GM18517 (cell line): Measurements from ENCODE around the gene RPS5.
"Not testable (repeated sequence)": the region's sequence is repeated elsewhere in the genome, so short reads cannot be mapped to it uniquely, and the experiment has no call there.

ENCODE experiments used
- ATAC-seq: cut with Tn5 transposase; IDR thresholded peaks from one replicate; pipeline ENCODE4 v1.9.1; 2021; ENCODE audit warnings: mild to moderate bottlenecking, moderate library complexity; ENCODE audit not compliant: unreplicated experiment

RPS5 gene

GRCh38 chr19:58403920-58404478 is 16.9 kb downstream of the RPS5 start:
- ATAC-seq = not testable (repeated sequence)

GRCh38 chr19:58406818-58407657 is 20.0 kb downstream of the RPS5 start:
- no peak for ATAC-seq

DNA sequence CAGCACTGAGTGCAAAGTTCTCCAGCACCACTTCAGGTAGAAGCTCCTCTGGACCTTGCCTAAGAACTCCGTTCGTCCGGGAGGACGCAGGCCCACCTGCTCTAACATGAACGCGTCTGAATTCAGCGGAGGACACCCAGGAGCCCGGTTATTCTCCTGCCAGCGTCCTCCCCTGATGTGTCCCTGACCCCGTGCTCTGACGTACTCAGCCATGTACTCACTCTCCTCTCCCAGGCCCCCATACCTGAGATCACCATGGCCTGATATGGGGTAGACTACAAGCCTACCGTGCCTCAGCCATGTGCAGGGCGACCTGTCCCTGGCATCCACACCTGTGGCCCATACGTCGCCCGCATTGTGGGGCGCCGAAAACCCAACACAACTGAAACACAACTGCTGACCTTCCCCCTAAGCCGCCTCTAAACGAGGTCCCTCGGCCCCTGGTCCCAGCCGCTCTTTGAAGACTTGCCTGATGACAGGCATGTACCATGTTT is 20.6 kb downstream of the RPS5 start:
- no peak for ATAC-seq

DNA sequence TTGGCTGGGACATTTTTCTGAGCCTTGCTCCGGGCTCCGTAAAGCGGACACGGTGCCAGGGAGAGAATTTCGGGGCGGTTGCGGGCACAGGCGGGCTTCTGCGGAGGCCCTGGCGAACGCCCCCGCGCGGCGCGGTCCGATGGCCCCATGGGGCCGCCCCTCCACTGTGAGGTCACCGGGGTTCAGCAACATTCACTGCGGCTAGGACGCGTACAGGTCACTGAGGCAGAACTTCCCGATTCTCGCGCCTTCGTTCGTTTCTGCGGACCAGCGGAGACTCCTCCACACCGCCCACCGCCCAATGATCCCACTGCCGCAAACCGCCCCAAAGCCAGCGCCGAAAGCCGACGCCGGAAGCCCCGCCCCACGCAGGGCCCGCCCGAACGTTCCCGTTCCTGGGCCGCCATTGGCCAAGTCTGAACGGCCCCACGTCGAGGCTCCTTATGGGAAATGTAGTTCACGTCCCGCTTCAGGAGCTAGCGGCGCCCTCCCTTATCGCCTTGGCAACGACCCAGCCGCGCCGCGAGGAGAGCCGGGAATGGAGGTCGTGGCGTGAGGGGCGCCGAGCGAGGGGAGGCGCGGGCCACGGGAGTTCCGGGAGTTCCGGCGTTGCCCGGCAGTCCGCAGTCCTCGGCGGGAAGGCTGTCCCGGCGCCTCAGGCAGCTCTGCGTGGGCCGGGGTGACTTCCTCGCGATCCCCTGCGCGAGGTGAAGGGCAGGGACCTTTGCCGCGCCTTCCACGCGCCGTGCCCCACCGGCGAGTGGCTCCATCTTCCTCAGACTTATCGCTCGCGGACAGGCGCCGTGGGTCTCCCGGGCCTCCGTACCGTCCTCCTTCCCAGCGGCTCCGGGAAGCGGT is 21.3 kb downstream of the RPS5 start, which contains the start of gene ZNF584:
Gene ZNF584 (plus strand): TSS at position 498 of the 858 bp plus-strand sequence. CDS start 499 bp downstream, outside the sequence.
- peak; percentile 80 for ATAC-seq

DNA sequence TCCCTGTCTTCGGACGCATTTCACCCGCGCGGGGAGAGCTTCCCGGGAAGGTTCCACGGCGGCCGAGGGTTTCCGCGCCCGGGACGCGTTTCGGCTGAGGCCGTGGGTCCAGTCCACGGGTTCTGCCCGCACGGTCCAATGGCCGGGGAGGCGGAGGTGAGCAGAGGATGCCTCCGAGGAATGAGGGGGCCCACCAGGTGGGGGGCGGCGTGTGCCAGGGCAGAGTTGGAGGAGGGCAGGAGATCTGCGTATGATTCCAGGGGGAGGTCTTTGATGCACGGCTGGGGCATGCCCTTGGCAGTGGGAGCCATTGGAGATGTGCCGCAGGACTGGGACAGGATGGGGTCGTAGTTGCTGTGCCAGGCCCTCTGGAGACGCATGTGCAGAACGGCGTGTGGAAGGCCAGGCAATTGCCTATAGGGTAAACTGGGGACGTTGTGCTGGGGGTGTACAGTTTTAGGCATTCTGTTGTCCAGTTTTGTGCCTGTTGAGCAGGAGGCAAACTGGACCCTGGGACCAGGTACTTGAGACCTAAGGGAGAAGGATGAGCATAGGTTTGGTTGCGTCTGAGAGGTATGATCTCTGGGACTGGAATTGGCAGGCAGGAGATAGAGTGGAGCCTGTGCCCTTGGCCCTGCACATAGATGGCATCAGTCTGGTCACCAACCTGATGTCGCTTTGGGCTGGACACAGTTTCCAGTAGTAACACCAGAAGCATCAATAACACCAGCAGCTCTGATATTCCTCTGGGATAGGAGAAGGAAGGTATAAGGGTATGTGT is 22.1 kb downstream of the RPS5 start:
- no peak for ATAC-seq

DNA sequence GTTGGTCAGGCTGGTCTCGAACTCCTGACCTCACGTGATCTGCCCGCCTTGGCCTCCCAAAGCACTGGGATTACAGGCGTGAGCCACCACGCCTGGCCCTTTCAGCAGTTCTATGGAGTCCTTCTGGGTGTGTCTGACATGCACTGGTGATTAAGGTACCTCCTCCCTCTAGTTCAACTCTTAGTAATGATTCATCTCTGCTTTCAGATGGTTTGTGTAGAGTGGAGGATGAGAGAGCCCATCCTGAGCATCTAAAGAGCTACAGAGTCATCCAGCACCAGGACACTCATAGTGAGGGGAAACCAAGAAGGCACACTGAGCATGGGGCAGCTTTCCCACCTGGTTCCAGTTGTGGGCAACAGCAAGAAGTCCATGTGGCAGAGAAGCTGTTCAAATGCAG is 29.5 kb downstream of the RPS5 start:
- ATAC-seq = no peak

DNA sequence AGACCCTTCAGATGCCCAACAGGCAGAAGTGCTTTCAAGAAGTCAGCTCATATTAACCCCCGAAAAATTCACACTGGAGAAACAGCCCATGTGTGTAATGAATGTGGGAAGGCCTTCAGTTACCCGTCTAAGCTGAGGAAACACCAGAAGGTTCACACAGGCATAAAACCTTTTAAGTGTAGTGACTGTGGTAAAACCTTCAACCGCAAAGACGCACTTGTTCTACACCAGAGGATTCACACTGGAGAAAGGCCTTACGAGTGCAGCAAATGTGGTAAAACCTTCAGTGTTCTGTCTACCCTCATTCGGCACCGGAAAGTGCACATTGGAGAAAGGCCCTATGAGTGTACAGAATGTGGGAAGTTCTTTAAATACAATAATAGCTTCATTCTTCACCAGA is 30.0 kb downstream of the RPS5 start:
- ATAC-seq = no peak

GRCh38 chr19:58428617-58429016 is 41.5 kb downstream of the RPS5 start:
- no peak for ATAC-seq

DNA sequence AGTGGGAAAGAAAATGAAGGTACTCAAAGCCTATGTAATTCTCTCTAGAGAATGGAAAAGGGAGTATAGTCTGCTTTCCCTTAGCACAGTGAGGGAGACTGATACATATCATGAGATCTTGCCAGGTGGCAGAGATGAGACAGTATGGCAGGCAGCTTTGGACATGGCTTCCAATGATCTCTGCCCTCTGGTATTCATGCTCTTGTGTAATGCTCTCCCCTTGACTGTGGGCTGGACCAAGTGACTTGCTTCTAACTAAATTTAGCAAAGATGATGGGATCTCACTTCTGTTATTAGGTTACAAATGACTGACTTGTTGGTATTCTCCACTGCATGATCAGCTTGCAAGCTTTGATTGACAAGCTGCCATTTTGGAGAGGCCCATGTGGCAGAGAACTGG is 42.7 kb downstream of the RPS5 start:
- no peak for ATAC-seq

DNA sequence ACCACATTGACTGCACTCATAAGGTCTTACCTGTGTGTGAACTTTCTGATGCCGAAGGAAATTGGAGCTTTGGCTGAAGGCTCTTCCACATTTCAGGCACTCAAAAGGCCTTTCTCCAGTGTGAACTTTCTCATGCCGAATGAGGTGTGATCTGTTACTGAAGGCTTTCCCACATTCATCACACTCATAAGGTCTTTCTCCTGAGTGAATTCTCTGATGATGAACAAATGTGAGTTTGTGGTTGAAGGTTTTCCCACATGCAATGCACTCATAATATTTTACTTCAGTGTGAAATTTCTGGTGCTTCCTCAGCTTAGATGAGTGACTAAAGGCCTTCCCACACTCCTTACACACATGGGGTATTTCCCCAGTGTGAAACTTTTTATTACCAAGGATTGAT is 47.1 kb downstream of the RPS5 start:
- no peak for ATAC-seq

- peak; percentile 95 for ATAC-seq
These were observed 52.8 kb downstream of the RPS5 start, which contains the start of gene ZNF132 for GRCh38 chr19:58439576-58440554. TSS of gene ZNF132 (minus strand) at chr19:58440153. CDS start at chr19:58439821, 332 bp downstream.

DNA sequence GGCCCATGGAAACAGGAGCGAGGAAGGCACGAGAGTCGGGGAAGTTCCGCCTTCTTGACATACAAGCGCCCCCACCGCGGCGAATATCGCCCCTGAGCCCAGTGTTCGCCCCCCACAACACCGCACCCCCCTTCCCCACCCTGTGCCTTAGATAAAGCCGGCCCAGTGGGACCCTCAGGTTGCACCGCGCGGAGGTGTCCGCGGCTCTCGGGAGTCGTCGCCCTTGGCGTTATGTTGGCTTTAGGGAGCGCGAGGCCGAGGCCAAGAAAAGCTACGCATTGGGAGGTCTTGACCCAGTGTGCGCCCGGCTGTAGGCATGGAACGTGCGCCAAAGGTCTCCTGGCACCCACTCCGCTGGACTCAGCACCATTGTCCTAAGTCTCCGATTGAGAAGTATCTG is 53.5 kb downstream of the RPS5 start:
- no peak for ATAC-seq

- ATAC-seq = not testable (repeated sequence)
These were observed 55.9 kb downstream of the RPS5 start for GRCh38 chr19:58442986-58443385.
